ENCODE results near the gene LCN6.

DNA sequence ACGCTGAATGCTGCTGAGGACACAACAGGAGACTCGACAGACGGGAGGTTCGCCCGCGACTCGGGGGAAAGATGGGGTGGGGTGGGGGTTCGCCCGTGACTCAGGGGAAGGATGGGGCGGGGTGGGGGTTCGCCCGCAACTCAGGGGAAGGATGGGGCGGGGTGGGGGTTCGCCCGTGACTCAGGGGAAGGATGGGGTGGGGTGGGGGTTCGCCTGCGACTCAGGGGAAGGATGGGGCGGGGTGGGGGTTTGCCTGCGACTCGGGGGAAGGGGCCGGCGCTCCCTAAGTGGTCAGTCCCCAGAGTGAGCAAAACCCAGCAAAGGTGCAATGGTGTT, 2.2 kb downstream of the LCN6 start:
- TF ChIP-seq MIER3 (CRISPR knock-in tag; IDR thresholded peaks at IDR 0.05; ENCODE audit: borderline replicate concordance), result no peak
- no peak for TF ChIP-seq ZNF782 (CRISPR knock-in tag; IDR thresholded peaks at IDR 0.05; ENCODE audit: borderline replicate concordance)
- no peak for TF ChIP-seq POGZ (CRISPR knock-in tag; IDR thresholded peaks at IDR 0.05)
- no peak for TF ChIP-seq EP300 (IDR thresholded peaks at IDR 0.05; ENCODE audit: low read depth in 2 of 2, low read length in 2 of 2)
- TF ChIP-seq EP300 (CRISPR knock-in tag; IDR thresholded peaks at IDR 0.05; ENCODE audit: borderline replicate concordance), result no peak
- TF ChIP-seq TARDBP (CRISPR knock-in tag; IDR thresholded peaks at IDR 0.05), result no peak
- no peak for TF ChIP-seq CREBL2 (CRISPR knock-in tag; IDR thresholded peaks at IDR 0.05; ENCODE audit: borderline replicate concordance)
- TF ChIP-seq PBX2 (CRISPR knock-in tag; IDR thresholded peaks at IDR 0.05), result no peak
- TF ChIP-seq ZNF784 (CRISPR knock-in tag; IDR thresholded peaks at IDR 0.05; ENCODE audit: borderline replicate concordance), result no peak
- no peak for TF ChIP-seq SNAPC2 (CRISPR knock-in tag; IDR thresholded peaks at IDR 0.05)
- TF ChIP-seq GABPA (IDR thresholded peaks at IDR 0.05; ENCODE audit: low read depth, low read length), result no peak
- TF ChIP-seq GABPA (CRISPR knock-in tag; IDR thresholded peaks at IDR 0.05; ENCODE audit: low read depth), result no peak
- TF ChIP-seq ZHX1 (CRISPR knock-in tag; IDR thresholded peaks at IDR 0.05; ENCODE audit: low read depth), result no peak
- no peak for TF ChIP-seq FOXJ3 (CRISPR knock-in tag; IDR thresholded peaks at IDR 0.05; ENCODE audit: borderline replicate concordance)
- no peak for TF ChIP-seq MAFF (IDR thresholded peaks at IDR 0.05; ENCODE audit: low read depth, low read length)
